Duodenal mucosa (tissue), 2 donors: ENCODE results near the gene BEST4.

ENCODE experiments used
- H3K27ac ChIP-seq: one replicate; pipeline ENCODE4 v1.7.0; 2013; ENCODE audit warnings: low read depth, low read length
- H3K27me3 ChIP-seq, 2 donors: one replicate each; pipeline ENCODE4 v1.7.0; 2013; ENCODE audit warnings: low read length in 2 of 2, control low read depth in 1 of 2; ENCODE audit not compliant: insufficient read depth in 2 of 2, control insufficient read depth in 1 of 2
- H3K36me3 ChIP-seq, 2 donors: one replicate each; pipeline ENCODE4 v1.7.0; 2013; ENCODE audit warnings: low read length in 2 of 2, control low read depth in 1 of 2; ENCODE audit not compliant: insufficient read depth in 2 of 2, control insufficient read depth in 1 of 2
- H3K4me1 ChIP-seq, 2 donors: one replicate each; pipeline ENCODE4 v1.7.0; 2013; ENCODE audit warnings: low read length in 2 of 2, control low read depth in 1 of 2; ENCODE audit not compliant: insufficient read depth in 2 of 2, control insufficient read depth in 1 of 2
- H3K4me3 ChIP-seq, 2 donors: one replicate each; pipeline ENCODE4 v1.7.0; 2013; ENCODE audit warnings: low read length in 2 of 2, low read depth in 1 of 2
- H3K9ac ChIP-seq, 2 donors: one replicate each; pipeline ENCODE4 v1.7.0; 2013; ENCODE audit warnings: low read length in 2 of 2, low read depth in 1 of 2
- H3K9me3 ChIP-seq, 2 donors: one replicate each; pipeline ENCODE4 v1.7.0; 2013; ENCODE audit warnings: low read length in 2 of 2, control low read depth in 1 of 2; ENCODE audit not compliant: control insufficient read depth in 1 of 2

Gene BEST4

GRCh38 chr1:44807364-44808062, 19.5 kb upstream of the BEST4 start:
- peaks cover 18 to 34% of the 10 kb centered on the region in 2 donors for H3K36me3 ChIP-seq
- H3K27ac ChIP-seq = peak overlapping the region; percentile 97
- H3K9me3 ChIP-seq = no peaks in the 10 kb centered on the region
- peak overlapping the region; percentile 55 to 71 for H3K9ac ChIP-seq
- H3K27me3 ChIP-seq = no peaks in the 10 kb centered on the region
- peak overlapping the region; percentile 28 to 36 for H3K4me3 ChIP-seq
- H3K4me1 ChIP-seq = peaks cover 61 to 64% of the 10 kb centered on the region in 2 donors

GRCh38 chr1:44806704-44807363, 18.9 kb upstream of the BEST4 start, which contains the start of gene DYNLT4:
Gene DYNLT4, minus strand, starts transcription at chr1:44807351. Its CDS starts 683 bp downstream, at chr1:44806668.
- no peaks in the 10 kb centered on the region for H3K9me3 ChIP-seq
- no peaks in the 10 kb centered on the region for H3K27me3 ChIP-seq
- H3K4me1 ChIP-seq = peaks cover 64 to 68% of the 10 kb centered on the region in 2 donors
- peak within 1 kb of the TSS; percentile 97 for H3K27ac ChIP-seq
- H3K4me3 ChIP-seq = peak within 1 kb of the TSS; percentile 36 to 43
- peaks cover 18 to 35% of the 10 kb centered on the region in 2 donors for H3K36me3 ChIP-seq
- H3K9ac ChIP-seq = peak within 1 kb of the TSS; percentile 55 to 71

- Histone ChIP-seq H3K36me3 (peaks cover 18 to 35% of the 10 kb centered on the region in 2 donors), H3K9ac (peak overlapping the region; percentile 55 to 71), H3K27ac (peak overlapping the region; percentile 97), H3K9me3 (no peaks in the 10 kb centered on the region), H3K4me3 (no peak overlapping the region), H3K27me3 (no peaks in the 10 kb centered on the region), H3K4me1 (peaks cover 62% of the 10 kb centered on the region in 2 donors)
These were observed 18.2 kb upstream of the BEST4 start for GRCh38 chr1:44806025-44806703.

GRCh38 chr1:44805311-44806024, 17.5 kb upstream of the BEST4 start:
- Histone ChIP-seq H3K9me3 (no peaks in the 10 kb centered on the region), H3K27me3 (no peaks in the 10 kb centered on the region), H3K4me1 (peaks cover 61 to 62% of the 10 kb centered on the region in 2 donors), H3K9ac (no peak overlapping the region), H3K27ac (no peak overlapping the region), H3K36me3 (peaks cover 18 to 35% of the 10 kb centered on the region in 2 donors), H3K4me3 (no peak overlapping the region)

GRCh38 chr1:44803312-44804095, 15.5 kb upstream of the BEST4 start:
- Histone ChIP-seq H3K9ac (no peak overlapping the region), H3K36me3 (peaks cover 18 to 35% of the 10 kb centered on the region in 2 donors), H3K27me3 (no peaks in the 10 kb centered on the region), H3K4me1 (peaks cover 43 to 45% of the 10 kb centered on the region in 2 donors), H3K9me3 (no peaks in the 10 kb centered on the region), H3K27ac (no peak overlapping the region), H3K4me3 (no peak overlapping the region)

GRCh38 chr1:44803062-44803311, 15.0 kb upstream of the BEST4 start:
- no peak overlapping the region for H3K27ac ChIP-seq
- peaks cover 38 to 39% of the 10 kb centered on the region in 2 donors for H3K4me1 ChIP-seq
- no peaks in the 10 kb centered on the region for H3K27me3 ChIP-seq
- no peak overlapping the region for H3K4me3 ChIP-seq
- peak overlapping the region in 1 of 2 donors; percentile 56 for H3K9ac ChIP-seq
- peaks cover 18 to 35% of the 10 kb centered on the region in 2 donors for H3K36me3 ChIP-seq
- no peaks in the 10 kb centered on the region for H3K9me3 ChIP-seq

GRCh38 chr1:44802306-44803061, 14.5 kb upstream of the BEST4 start:
- H3K27me3 ChIP-seq = no peaks in the 10 kb centered on the region
- no peaks in the 10 kb centered on the region for H3K9me3 ChIP-seq
- H3K36me3 ChIP-seq = peaks cover 18 to 35% of the 10 kb centered on the region in 2 donors
- peak overlapping the region; percentile 31 for H3K27ac ChIP-seq
- H3K9ac ChIP-seq = peak overlapping the region; percentile 56 to 58
- H3K4me1 ChIP-seq = peaks cover 32 to 34% of the 10 kb centered on the region in 2 donors
- H3K4me3 ChIP-seq = peak overlapping the region; percentile 49 to 73

GRCh38 chr1:44801491-44802305, 13.7 kb upstream of the BEST4 start:
- Histone ChIP-seq H3K4me1 (peaks cover 25 to 27% of the 10 kb centered on the region in 2 donors), H3K36me3 (peaks cover 18 to 35% of the 10 kb centered on the region in 2 donors), H3K27ac (peak overlapping the region; percentile 31)

More at GRCh38 chr1:44801491-44802305, 13.7 kb upstream of the BEST4 start:
- H3K9ac ChIP-seq = peak overlapping the region; percentile 56 to 58
- H3K9me3 ChIP-seq = no peaks in the 10 kb centered on the region
- H3K4me3 ChIP-seq = peak overlapping the region; percentile 49 to 73
- H3K27me3 ChIP-seq = no peaks in the 10 kb centered on the region
